ENCODE data around the gene IL22.
A peak's percentile ranks its signal among the peaks of the same experiment; 100 is the strongest.

IL22 gene

DNA sequence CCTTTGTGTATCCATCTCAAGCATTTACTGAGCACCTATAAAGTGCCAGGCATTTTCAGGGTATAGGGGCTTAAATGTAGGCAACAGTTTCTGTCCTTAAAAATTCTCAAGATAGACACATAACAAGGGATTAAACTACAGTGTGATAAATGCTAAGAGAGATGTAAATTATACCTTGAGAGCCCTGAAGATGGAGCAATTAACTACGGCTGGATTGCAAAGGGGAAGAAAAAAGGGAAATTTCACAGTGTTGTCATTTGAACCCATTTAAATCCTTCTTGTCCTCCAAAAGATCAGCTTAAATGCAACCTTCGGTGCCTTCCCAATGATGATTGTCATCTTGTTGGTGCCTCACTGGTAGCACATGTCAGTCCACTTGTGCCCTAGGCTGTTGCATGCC, 16.3 kb downstream of the IL22 start:
- peak; percentile 30 to 38 for DNase-seq (ENCODE audit: low read depth in 2 of 2)
- TF ChIP-seq, protein P1, sequence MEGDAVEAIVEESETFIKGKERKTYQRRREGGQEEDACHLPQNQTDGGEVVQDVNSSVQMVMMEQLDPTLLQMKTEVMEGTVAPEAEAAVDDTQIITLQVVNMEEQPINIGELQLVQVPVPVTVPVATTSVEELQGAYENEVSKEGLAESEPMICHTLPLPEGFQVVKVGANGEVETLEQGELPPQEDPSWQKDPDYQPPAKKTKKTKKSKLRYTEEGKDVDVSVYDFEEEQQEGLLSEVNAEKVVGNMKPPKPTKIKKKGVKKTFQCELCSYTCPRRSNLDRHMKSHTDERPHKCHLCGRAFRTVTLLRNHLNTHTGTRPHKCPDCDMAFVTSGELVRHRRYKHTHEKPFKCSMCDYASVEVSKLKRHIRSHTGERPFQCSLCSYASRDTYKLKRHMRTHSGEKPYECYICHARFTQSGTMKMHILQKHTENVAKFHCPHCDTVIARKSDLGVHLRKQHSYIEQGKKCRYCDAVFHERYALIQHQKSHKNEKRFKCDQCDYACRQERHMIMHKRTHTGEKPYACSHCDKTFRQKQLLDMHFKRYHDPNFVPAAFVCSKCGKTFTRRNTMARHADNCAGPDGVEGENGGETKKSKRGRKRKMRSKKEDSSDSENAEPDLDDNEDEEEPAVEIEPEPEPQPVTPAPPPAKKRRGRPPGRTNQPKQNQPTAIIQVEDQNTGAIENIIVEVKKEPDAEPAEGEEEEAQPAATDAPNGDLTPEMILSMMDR (IDR thresholded peaks at IDR 0.05; ENCODE audit: low read depth, low read length): no peak
- no peak overlapping the region for H3K4me3 ChIP-seq (replicated peaks in 1 of 2; ENCODE audit: low read depth in 2 of 2, low read length in 2 of 2)

DNA sequence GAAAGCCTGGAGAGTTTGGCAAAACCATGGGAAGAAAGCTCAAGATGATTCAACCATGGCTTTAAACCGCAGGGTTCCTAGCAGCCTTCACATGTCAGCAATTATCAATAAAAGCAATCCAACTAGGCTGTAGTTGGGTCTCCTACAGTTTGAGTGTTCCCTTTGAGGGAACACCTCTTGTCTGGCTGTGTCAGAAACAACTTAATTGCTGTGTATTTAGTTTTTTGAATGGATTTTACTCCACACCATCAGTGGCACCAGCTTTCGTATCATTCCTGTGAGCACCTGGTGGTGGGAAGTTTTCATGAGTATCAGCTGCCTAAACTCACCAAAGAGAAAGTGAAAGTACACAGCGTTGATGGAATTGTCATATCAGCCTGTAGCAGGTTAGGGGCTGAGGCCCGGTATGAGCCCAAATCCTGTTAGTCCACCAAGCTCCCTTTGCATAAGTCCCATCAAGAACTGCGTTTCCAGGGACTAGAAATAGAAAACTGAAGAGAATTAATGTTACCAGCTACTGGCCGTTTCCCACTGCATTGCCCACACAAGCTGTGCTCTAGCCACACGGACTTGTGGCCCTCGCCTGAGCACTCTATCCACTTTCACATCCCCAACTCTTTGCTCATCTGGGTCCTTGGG, 16.9 kb downstream of the IL22 start:
- no peak for DNase-seq (ENCODE audit: low read depth in 2 of 2)
- H3K4me3 ChIP-seq (replicated peaks in 1 of 2; ENCODE audit: low read depth in 2 of 2, low read length in 2 of 2): no peak overlapping the region
- TF ChIP-seq, protein P1 (IDR thresholded peaks at IDR 0.05; ENCODE audit: low read depth, low read length): no peak

DNA sequence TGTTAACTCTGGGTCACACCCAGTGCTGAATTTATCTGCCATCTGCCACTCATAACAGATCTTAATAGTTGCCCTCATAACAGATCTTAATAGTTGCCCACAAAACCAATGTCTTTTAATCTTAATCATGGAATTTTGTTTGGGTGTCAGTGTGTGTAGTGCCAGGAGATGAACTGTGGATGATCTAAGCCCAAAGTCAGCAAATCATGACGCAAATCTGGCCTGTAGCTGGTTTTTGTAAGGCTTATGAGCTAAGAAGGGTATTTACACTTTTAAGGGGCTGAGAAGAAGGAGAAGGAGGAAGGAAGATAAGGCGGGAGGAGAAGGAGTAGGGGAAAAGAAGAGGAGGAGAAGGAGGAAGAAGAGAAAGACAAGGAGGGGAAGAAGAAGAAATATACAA, 17.8 kb downstream of the IL22 start:
- no peak for DNase-seq (ENCODE audit: low read depth in 2 of 2)
- H3K4me3 ChIP-seq (replicated peaks in 1 of 2; ENCODE audit: low read depth in 2 of 2, low read length in 2 of 2): no peak overlapping the region
- TF ChIP-seq, protein P1 (IDR thresholded peaks at IDR 0.05; ENCODE audit: low read depth, low read length): no peak

DNA sequence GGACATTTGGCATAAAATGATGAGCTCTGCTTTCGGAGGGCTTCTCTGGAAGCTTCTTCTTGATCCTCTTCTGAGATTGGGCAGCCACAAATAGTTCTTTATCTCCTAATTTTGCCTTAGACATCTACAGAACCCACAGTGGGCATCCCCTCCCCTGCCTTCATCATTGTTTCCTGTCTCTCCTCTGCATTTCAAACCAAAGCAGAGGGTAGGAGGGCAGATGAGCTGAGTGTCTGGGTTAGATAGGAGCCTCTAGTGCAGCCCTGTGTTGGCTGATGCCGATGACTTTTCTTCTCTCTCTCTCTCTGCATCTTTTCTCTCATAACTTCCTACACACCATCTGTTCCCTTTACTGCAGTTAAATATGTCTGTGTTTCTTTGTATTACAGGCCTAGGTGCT, 19.3 kb downstream of the IL22 start:
- TF ChIP-seq, protein P1 (IDR thresholded peaks at IDR 0.05; ENCODE audit: low read depth, low read length): no peak
- no peak for DNase-seq (ENCODE audit: low read depth in 2 of 2)
- no peak overlapping the region for H3K4me3 ChIP-seq (replicated peaks in 1 of 2; ENCODE audit: low read depth in 2 of 2, low read length in 2 of 2)

DNA sequence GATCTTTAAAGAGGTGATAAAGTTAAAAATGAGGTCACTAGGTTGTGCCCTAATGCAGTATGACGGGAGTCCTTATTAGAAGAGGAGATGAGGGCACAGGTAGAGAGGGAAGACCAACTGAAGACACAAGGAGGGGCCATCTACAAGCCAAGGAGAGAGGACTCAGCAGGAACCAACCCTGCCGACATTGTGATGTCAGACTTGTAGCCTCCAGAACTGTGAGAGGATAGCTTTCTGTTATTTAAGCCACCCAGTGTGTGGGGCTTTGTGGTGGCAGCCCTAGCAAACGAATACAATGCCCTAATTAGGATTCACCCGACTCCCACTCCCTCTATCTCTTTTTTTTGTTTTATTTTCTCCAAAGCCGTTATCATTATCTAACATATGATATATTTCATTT, 19.9 kb downstream of the IL22 start:
- no peak overlapping the region for H3K4me3 ChIP-seq (replicated peaks in 1 of 2; ENCODE audit: low read depth in 2 of 2, low read length in 2 of 2)
- DNase-seq (ENCODE audit: low read depth in 2 of 2): no peak
- TF ChIP-seq, protein P1 (IDR thresholded peaks at IDR 0.05; ENCODE audit: low read depth, low read length): no peak

DNA sequence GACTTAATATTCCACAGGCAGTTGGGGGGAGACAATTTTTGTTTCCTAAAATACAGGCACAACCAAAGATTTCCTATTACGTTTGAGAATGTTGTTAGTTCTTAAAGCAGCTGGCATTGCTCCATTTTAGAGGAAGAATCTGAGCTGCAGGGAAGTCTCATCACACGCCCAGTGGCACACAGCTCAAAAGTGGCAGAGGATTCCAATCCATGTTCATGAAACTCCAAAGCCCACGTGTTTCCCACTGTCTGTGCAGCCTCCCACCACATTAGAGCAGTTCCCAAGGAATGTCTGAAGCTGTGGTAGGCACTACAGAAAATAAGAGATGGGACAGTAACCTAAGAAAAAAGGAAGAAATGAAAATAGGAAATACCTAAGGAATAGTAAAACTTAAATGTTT, 21.7 kb downstream of the IL22 start:
- H3K4me3 ChIP-seq (replicated peaks in 1 of 2; ENCODE audit: low read depth in 2 of 2, low read length in 2 of 2): no peak overlapping the region
- DNase-seq (ENCODE audit: low read depth in 2 of 2): peak in 1 of 2 donors; percentile 19

More for the DNA sequence above, 21.7 kb downstream of the IL22 start:
- TF ChIP-seq, protein P1 (IDR thresholded peaks at IDR 0.05; ENCODE audit: low read depth, low read length): no peak
